GM18870 (cell line): Measurements from ENCODE around the gene SLITRK2.

Experiments
- ATAC-seq: cut with Tn5 transposase; IDR thresholded peaks from one replicate; pipeline ENCODE4 v1.9.1; 2021; ENCODE audit warnings: moderate library complexity; ENCODE audit not compliant: unreplicated experiment

SLITRK2 gene

DNA sequence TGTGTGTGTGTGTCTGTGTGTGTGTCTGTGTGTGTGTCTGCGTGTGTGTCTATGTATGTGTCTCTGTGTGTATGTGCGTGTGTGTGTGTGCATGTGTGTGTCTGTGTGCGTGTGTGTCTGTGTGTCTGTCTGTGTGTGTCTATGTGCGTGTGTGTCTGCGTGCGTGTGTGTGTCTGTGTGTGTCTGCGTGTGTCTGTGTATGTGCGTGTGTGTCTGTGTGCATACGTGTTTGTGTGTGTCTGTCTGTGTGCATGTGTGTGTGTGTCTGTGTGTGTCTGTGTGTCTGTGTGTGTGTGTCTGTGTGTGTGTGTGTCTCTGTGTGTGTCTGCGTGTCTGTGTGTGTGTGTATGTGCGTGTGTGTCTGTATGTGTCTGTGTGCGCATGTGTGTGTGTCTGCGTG lies 35.6 kb downstream of the SLITRK2 start:
- no peak for ATAC-seq

DNA sequence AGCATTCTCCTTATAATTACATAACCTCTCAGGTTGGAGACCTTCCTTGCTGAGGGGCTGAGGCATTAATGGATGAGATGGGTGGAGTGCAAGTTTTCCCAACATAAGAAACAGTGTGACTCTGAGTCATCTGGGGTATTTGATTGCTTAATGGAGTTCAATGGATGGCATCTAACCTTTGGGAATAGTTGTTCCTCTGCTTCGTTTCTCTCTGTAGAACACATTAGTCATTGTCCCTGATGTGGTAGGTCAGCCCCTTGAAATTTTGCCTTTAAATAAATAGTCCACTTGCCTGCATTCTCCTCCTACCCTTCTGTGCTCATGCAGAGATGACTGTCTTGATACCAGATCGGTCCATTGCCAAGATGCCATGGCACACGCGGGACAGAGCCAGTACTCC lies 38.6 kb downstream of the SLITRK2 start:
- no peak for ATAC-seq

DNA sequence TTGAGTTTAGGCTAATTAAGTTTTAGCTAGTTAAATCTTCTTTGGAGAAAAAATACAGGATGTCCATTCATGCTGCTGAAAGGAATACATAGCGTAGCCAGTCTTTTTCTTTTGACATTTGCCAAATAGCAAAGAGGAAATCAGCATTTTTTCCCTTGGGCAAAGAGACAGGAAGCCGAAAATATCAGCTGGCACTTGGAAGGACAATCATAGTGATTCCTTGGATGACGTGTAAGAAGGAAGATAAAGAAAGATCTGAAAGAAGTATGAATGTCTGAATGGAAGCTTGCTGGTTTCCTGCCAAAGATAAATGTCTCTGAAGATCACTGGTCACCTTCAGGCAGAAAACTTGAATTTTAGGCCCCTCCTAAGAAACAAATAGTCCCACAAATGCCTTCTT lies 44.2 kb downstream of the SLITRK2 start:
- ATAC-seq: no peak

DNA sequence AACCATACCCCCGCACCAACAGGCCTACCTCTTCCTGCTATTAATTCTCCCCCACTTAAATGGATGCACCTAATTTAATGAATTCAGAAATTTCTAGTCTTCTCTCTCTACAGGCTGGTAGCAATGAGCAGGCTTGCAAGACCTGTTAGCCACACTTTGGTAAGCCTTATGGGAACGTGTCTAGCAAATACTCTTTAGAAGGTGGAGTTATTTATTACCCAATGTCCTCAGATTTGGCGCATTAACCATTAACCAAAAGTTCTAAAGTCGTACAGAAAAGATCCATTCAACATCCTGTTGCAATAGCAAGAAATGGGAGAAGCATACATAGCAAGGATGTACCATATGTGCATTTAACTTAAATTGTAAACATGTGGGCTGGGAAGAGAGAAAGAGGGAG lies 47.5 kb downstream of the SLITRK2 start:
- ATAC-seq: no peak
